ENCODE results near the gene CNKSR3.

DNA sequence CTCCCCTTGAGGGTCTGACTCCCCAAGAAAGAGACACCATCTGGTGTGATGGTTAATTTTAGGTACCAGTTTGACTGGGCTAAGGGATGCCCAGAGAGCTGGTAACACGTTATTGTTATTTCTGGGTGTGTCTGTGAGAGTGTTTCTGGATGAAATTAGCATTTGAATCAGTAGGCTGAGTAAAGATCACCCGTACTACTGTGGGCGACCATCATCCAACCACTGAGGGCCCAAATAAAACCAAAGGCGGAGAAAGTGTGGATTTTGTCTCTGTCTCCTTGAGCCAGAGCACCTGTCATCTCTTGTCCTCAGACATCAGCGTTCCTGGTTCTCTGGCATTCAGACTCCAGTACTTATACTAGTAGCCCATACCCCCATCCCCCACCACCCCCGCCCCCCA lies 7.9 kb upstream of the CNKSR3 start:
- TF ChIP-seq POLR2AphosphoS5 (IDR thresholded peaks at IDR 0.05), result no peak
- TF ChIP-seq, protein P1, sequence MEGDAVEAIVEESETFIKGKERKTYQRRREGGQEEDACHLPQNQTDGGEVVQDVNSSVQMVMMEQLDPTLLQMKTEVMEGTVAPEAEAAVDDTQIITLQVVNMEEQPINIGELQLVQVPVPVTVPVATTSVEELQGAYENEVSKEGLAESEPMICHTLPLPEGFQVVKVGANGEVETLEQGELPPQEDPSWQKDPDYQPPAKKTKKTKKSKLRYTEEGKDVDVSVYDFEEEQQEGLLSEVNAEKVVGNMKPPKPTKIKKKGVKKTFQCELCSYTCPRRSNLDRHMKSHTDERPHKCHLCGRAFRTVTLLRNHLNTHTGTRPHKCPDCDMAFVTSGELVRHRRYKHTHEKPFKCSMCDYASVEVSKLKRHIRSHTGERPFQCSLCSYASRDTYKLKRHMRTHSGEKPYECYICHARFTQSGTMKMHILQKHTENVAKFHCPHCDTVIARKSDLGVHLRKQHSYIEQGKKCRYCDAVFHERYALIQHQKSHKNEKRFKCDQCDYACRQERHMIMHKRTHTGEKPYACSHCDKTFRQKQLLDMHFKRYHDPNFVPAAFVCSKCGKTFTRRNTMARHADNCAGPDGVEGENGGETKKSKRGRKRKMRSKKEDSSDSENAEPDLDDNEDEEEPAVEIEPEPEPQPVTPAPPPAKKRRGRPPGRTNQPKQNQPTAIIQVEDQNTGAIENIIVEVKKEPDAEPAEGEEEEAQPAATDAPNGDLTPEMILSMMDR (IDR thresholded peaks at IDR 0.05), result no peak
- no peak for TF ChIP-seq POLR2A (IDR thresholded peaks at IDR 0.05)
- TF ChIP-seq EP300 (IDR thresholded peaks at IDR 0.05), result no peak
